SH-SY5Y (cell line): ENCODE measurements around the gene CTBS.

Source experiments
- GATA2 ChIP-seq: IDR thresholded peaks from 2 replicates; pipeline ENCODE4 v1.6.1; 2011; ENCODE audit warnings: mild to moderate bottlenecking, low read depth, low read length
- GATA3 ChIP-seq: IDR thresholded peaks from 2 replicates; pipeline ENCODE4 v1.6.1; 2011; ENCODE audit warnings: low read depth, mild to moderate bottlenecking, low read length, moderate library complexity

DNA sequence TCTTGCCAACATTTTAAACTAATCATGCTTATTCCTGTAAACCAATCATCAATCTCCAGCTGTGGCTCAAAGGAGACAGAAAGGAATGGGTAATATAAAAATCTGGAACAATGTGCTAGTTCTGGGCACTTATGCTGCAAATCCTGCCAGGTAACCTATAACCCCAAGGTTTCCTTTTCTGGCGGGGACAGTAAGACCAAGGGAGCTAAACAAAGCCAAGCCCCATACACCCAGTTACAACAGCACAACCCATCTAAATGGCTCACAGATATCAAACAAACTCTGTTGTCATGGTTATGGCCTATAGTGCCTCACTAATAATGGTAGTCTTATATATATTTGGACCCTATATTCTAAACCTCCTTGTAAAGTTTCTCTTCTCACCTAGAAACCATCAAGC is 36.9 kb upstream of the CTBS start:
- no peak for TF ChIP-seq GATA2
- no peak for TF ChIP-seq GATA3
